Stimulated activated CD4-positive, alpha-beta T cell treated with anti-CD3 and anti-CD28 coated beads, Interleukin-2, amount 100 ng/mL, for 48 hours (primary cell): ENCODE data around the gene GRAP.

Experiments
- DNase-seq, 2 donors: peaks; one replicate each; pipeline ENCODE4 v3.0.0-alpha.2; 2020

GRAP gene

GRCh38 chr17:18981335-18981641, 65.5 kb downstream of the GRAP start:
- DNase-seq = no peak

GRCh38 chr17:18980682-18981334, 65.9 kb downstream of the GRAP start:
- no peak for DNase-seq

DNA sequence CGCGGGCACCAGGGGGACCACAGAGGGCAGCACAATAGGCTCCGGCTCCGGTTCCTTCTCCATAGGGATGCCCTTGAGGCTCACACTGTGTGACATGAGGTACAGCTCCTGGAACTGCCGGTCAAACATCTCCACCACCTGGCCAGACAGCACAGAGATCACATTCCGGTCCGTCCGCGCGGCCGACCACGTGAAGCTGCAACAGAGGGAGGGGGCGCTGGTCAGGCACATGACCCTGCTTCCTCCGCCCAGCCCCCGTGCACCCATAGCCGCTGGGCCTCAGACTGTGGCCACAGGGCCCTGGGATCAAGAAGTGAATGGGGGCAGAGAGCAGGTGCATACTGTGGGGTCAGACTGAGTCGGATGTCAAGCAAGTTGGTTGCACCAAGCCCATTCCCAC, 68.1 kb downstream of the GRAP start:
- DNase-seq = no peak

GRCh38 chr17:18978050-18978449, 68.7 kb downstream of the GRAP start:
- no peak for DNase-seq

DNA sequence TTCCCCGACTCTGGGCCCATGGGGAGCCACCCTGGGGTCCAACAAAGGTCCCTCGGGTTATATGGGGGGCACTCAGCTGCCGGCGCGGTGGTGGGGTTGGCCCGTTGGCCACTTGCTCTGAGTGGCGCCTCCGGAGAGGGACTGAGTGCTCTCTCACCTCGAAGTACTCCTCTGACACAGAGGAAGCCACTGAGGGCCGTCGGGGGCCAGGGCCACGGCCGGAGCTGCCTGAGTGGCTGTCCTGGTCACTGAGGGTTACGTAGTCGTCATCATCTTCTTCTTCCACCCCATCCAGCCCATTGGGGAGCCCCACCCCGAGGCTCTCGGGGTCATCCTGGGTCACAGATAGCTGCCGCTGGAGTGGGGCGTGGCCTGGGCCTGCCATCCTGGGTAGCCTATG, 69.1 kb downstream of the GRAP start:
- no peak for DNase-seq

DNA sequence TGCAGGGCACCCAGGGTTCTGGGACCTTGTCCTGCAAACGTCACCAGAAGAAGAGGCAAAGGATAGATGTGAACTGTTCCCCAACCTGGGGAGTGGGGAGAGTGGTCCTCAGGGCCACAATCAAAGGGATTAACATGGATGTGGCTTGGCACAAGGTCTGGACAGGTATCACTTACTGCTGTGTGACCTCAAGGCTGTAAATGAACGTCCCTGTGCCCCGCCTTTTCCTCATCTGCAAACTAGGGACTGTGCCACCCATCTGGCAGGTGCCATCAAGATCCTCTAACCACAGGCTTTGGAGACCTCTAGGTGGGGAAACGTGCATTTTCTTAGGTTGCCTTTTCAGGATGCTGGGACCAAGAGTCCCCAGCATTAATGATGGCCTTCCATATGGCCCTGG, 69.7 kb downstream of the GRAP start:
- DNase-seq = no peak

- DNase-seq = no peak
Observed at GRCh38 chr17:18976201-18976600, 70.6 kb downstream of the GRAP start.

DNA sequence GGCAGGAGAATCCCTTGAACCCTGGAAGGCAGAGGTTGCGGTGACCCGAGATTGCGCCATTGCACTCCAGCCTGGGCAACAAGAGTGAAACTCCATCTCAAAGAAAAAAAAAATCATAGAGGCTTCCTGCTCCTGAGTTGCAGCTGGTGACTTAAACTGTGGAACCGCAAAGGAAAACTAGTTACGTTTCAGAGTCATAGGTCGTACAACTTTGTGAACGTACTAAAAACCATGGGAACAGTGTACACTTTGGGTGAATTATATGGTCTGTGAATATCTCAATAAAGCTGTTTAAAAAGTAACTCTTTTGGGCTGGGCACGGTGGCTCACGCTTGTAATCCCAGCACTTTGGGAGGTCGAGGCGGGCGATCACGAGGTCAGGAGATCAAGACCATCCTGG, 71.2 kb downstream of the GRAP start:
- no peak for DNase-seq

DNA sequence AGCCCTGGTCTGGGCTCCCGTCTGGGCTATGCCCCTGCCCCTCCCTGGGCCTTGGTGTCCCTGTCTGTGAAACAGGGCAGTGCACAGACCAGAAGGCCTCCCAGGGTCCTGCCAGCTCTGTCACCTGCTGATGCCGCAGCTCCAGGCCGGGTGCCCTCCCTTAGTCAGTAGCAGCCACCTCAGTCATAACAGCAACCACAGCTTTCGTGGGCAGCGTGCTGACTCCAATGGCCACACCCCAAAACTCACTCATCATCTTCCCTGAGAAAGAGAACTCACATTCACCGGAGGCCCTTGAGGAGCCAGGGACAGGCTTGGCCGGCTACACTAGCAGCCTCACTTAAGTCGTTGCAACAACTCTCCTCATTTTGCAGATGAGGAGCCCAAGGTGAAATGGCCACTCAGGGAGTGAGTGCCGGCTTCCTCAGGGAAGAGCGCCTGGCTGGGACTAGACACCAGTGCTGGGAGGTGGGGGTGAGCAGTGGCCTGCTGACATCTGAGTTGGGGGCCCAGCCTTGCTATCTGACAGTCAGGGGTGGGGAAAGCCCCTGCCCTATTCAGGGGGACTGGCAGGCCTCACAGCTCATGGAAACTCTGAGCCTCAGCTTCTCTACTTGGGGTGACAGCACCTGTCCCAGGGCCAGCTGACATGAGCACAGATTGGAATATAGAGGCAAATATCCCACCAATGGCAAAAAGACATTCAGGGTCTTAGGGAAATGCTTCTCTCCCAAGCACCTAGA, 72.2 kb downstream of the GRAP start:
- peak; percentile 18 to 27 for DNase-seq

DNA sequence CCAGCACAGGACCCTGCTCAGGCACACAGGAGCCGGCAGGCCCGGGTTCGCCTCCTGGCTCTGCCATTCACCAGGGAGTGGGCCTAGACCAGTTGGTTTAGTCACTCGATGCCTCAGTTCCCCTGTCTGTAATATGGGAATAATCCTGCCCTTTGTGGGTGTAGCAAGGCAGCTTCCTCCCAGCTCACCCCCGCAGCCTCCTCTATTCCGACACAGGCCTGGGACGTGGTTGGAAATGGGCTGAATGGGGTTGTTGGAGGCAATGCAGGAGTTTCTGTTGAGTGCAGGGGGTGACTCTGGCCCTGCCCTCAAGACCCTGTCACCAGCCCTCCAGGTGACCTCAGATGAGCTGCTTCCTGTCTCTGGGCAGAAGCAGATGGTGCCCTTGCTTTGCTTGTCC, 75.0 kb downstream of the GRAP start:
- DNase-seq = no peak
